ENCODE data around the gene TMEM260. TPM values are rescaled to one million over a fixed set of nuclear protein-coding genes. Genes with fewer than 3 reads are reported as not detected.

The TMEM260 gene
- total RNA-seq = 10 to 100 TPM in 1 of 4 donors, 1 to 10 TPM in 3; 2.6 to 10.5 (median 5.3) TPM

- in situ Hi-C loops (cut with MboI; ENCODE audit: low sequenced_read_pairs in 4 of 4) = no loop called here
- no peaks in the 10 kb centered on the region for H3K27me3 ChIP-seq
- ATAC-seq (peak; percentile 96 to 98), DNase-seq (peak; percentile 59 to 78)
- TF ChIP-seq CTCF (IDR thresholded peaks at IDR 0.05 in 4 of 5, conservative IDR thresholded peaks at IDR 0.05 in 1 of 5) (peak; percentile 80 to 95 (median 92)), POLR2A (IDR thresholded peaks at IDR 0.05) (peak; percentile 29 to 76)
- H3K27ac ChIP-seq = peak within 1 kb of the TSS; percentile 79 to 90 (median 84)
- H3K4me1 ChIP-seq = peaks cover 29 to 32% of the 10 kb centered on the region in 2 donors
- H3K36me3 ChIP-seq = no peaks in the 10 kb centered on the region
- no peaks in the 10 kb centered on the region for H3K9me3 ChIP-seq
- intact Hi-C loops (cut with DNase I; ENCODE audit: low total_unique reads) = loop anchor here (5.0 kb wide), 2 partner anchors 87 to 688 kb away; partner anchors contain the start of genes AP5M1 and EXOC5
- peak within 1 kb of the TSS; percentile 71 to 88 (median 80) for H3K4me3 ChIP-seq
Measured at GRCh38 chr14:56579345-56580220, at the start of gene TMEM260. TSS of gene TMEM260 (plus strand) at chr14:56579798. CDS start at chr14:56579915, 117 bp downstream.

- no peak for TF ChIP-seq CTCF (IDR thresholded peaks at IDR 0.05 in 4 of 5, conservative IDR thresholded peaks at IDR 0.05 in 1 of 5)
- no peak for TF ChIP-seq POLR2A (IDR thresholded peaks at IDR 0.05)
- in situ Hi-C loops (cut with MboI; ENCODE audit: low sequenced_read_pairs in 4 of 4) = no loop called here
Measured at GRCh38 chr14:56532546-56532945, 47.1 kb upstream of the TMEM260 start.

GRCh38 chr14:56534656-56535055, 44.9 kb upstream of the TMEM260 start:
- no peak overlapping the region for H3K27ac ChIP-seq
- no peaks in the 10 kb centered on the region for H3K9me3 ChIP-seq
- ATAC-seq (no peak), DNase-seq (no peak)
- H3K4me1 ChIP-seq = no peaks in the 10 kb centered on the region
- H3K27me3 ChIP-seq = no peaks in the 10 kb centered on the region
- intact Hi-C loops (cut with DNase I; ENCODE audit: low total_unique reads) (no loop called here), in situ Hi-C loops (cut with MboI; ENCODE audit: low sequenced_read_pairs in 4 of 4) (no loop called here)
- H3K36me3 ChIP-seq = no peaks in the 10 kb centered on the region
- no peak overlapping the region for H3K4me3 ChIP-seq
- TF ChIP-seq POLR2A (IDR thresholded peaks at IDR 0.05) (no peak), CTCF (IDR thresholded peaks at IDR 0.05 in 4 of 5, conservative IDR thresholded peaks at IDR 0.05 in 1 of 5) (no peak)

More at GRCh38 chr14:56532546-56532945, 47.1 kb upstream of the TMEM260 start:
- DNase-seq (no peak), ATAC-seq (no peak)
- Histone ChIP-seq H3K27ac (no peak overlapping the region), H3K4me3 (no peak overlapping the region), H3K36me3 (no peaks in the 10 kb centered on the region), H3K4me1 (no peaks in the 10 kb centered on the region), H3K27me3 (no peaks in the 10 kb centered on the region), H3K9me3 (no peaks in the 10 kb centered on the region)
- intact Hi-C loops (cut with DNase I; ENCODE audit: low total_unique reads) = no loop called here

- H3K4me3 ChIP-seq = no peak overlapping the region
- H3K27me3 ChIP-seq = no peaks in the 10 kb centered on the region
- no peaks in the 10 kb centered on the region for H3K4me1 ChIP-seq
- H3K9me3 ChIP-seq = no peaks in the 10 kb centered on the region
- no peak for TF ChIP-seq POLR2A (IDR thresholded peaks at IDR 0.05)
- no peak for TF ChIP-seq CTCF (IDR thresholded peaks at IDR 0.05 in 4 of 5, conservative IDR thresholded peaks at IDR 0.05 in 1 of 5)
- no peak overlapping the region for H3K27ac ChIP-seq
- DNase-seq = no peak
- no peak for ATAC-seq
- in situ Hi-C loops (cut with MboI; ENCODE audit: low sequenced_read_pairs in 4 of 4) (no loop called here), intact Hi-C loops (cut with DNase I; ENCODE audit: low total_unique reads) (no loop called here)
- H3K36me3 ChIP-seq = no peaks in the 10 kb centered on the region
Measured at GRCh38 chr14:56539862-56540261, 39.7 kb upstream of the TMEM260 start.
